Epithelial cell of proximal tubule (primary cell): ENCODE data around the gene FAM50A. TPM values are rescaled to one million over a fixed set of nuclear protein-coding genes. Genes with fewer than 3 reads are reported as not detected.

Experiments used
- DNase-seq: peaks from one replicate; pipeline ENCODE4 v3.0.0-alpha.2; 2011; ENCODE audit warnings: low read depth
- H3K4me3 ChIP-seq: 2 replicates; pipeline ENCODE4 v1.5.1; 2011; ENCODE audit warnings: low read depth, mild to moderate bottlenecking, low read length
- total RNA-seq: library from RNA; depleted of rRNA; stranded (reverse); fragments of >200 nt; gene quantifications from 2 replicates; pipeline ENCODE4 v1.2.3, GENCODE V29; 2015
- TF ChIP-seq, protein P1 (sequence below): conservative IDR thresholded peaks from 2 replicates; pipeline ENCODE4 v1.5.1; 2012; ENCODE audit warnings: low read depth, mild to moderate bottlenecking, low read length

Gene FAM50A
- total RNA-seq, 1 donor from 2014 or later: 74.1 TPM

DNA sequence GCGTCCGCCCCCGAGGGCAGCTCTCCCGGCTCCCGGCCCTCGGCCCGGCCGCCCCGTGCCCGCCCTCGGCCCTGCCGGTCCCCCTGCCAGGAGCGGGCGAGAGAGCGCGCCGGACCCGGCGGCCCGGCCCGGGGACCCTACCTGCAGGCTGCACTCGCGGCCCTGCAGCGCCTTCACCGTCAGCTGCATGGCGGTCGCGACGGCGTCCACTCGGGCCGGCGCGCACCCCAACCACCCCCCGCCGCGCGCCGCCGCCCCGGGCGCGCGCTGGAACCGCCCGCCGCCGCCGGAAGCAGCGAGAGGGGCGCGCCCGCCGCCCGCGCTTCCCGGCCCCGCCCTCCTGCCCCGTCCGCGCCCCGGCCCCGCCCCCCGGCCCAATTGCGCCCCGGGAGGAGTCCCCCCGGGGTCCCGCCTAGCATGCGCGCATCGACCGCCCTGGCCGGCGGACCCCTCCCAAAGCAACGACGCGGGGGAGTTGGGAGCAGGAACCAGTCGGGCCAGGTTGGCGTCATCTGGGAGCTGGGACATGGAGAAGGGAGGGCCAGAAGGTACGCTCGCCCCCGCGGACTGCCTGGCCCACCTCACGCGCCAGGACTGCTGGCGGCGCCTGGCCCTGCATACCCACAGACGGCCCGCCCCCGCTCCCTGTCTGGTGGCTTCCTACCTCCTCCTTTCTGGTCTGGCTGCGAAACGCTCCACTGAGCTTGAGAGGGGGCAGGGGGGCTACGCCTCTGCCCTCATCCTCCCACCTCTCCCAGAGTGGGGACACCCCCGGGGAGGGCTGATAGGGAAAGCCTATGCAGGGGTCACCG is 42.7 kb downstream of the FAM50A start, which contains the start of gene UBL4A:
Gene UBL4A, minus strand, starts transcription at position 220 of the 812 bp plus-strand sequence. Its CDS starts 31 bp downstream, at position 189.
- DNase-seq: no peak
- H3K4me3 ChIP-seq: peak within 1 kb of the TSS; percentile 64
- TF ChIP-seq, protein P1, sequence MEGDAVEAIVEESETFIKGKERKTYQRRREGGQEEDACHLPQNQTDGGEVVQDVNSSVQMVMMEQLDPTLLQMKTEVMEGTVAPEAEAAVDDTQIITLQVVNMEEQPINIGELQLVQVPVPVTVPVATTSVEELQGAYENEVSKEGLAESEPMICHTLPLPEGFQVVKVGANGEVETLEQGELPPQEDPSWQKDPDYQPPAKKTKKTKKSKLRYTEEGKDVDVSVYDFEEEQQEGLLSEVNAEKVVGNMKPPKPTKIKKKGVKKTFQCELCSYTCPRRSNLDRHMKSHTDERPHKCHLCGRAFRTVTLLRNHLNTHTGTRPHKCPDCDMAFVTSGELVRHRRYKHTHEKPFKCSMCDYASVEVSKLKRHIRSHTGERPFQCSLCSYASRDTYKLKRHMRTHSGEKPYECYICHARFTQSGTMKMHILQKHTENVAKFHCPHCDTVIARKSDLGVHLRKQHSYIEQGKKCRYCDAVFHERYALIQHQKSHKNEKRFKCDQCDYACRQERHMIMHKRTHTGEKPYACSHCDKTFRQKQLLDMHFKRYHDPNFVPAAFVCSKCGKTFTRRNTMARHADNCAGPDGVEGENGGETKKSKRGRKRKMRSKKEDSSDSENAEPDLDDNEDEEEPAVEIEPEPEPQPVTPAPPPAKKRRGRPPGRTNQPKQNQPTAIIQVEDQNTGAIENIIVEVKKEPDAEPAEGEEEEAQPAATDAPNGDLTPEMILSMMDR: no peak

DNA sequence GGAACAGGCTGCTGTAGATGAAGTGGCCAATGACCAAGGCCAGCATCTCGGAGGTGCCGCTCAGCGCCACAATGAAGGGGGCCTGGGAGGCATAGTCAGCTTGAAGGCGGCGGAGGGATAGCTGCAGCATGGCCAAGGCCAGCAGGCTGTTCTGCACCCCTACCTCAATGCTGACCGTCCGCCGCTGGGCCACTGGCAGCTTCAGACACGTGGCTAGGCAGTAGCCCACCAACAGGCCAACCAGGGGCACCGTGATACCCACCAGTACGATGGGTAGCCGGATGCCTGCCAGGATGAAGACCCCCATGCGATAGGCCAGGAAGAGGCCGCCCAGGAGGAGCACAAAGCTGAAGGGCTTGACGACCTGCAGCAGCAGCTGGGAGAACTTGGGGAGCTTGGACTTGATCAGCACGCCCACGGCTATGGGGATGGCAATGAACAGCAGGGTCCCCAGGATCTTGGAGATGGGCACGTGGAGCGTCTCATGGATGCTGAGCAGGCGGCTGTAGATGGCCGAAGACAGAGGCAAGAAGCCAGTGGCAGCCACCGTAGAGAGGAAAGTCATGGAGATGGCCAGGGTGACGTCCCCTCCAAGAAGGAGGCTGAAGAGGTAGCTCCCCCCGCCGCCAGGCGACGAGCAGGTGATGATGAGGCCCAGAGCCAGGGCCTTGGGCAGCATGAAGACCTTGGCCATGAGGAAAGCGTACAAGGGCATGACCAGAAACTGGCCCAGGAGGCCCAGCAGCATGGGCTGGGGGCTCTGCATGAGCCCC is 43.8 kb downstream of the FAM50A start:
- TF ChIP-seq, protein P1: no peak
- no peak for DNase-seq

DNA sequence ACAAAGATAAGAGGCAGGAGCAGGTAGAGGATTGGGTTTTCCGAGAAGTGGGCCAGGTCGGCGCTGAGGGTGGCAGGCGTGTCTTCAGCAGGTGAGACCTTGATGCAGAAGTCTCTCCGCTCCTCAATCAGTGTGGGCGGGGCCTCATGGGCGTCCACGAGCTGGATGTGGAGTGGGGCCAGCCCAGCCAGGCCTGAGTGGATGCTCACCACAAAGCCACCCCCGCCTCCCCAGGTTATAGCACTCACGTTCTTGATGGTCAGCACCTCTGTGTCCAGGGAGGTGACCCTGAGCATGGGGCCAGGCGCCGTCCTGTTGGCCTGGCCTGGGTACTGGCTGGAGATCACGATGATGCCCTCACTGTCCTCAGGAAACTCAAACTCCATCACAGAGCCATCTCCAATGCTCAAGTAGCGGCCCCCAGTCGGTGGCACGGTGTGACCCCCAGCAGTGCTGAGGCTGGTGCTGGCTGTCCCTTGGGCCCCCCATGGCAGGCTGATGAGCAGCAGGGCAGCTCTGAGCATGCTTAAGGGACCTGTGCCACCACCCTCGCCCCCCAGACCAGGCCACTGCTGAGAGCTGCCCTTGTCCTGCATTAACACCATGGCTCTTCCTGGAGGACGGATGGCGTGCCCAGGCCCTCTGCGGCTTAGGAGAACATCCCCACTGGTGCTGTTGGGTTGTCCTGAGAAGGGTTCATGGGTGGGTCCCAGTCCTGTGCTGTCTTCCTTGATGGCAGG is 44.6 kb downstream of the FAM50A start:
- TF ChIP-seq, protein P1: no peak
- DNase-seq: no peak
- no peak overlapping the region for H3K4me3 ChIP-seq

More for the DNA sequence above, 43.8 kb downstream of the FAM50A start:
- no peak overlapping the region for H3K4me3 ChIP-seq

DNA sequence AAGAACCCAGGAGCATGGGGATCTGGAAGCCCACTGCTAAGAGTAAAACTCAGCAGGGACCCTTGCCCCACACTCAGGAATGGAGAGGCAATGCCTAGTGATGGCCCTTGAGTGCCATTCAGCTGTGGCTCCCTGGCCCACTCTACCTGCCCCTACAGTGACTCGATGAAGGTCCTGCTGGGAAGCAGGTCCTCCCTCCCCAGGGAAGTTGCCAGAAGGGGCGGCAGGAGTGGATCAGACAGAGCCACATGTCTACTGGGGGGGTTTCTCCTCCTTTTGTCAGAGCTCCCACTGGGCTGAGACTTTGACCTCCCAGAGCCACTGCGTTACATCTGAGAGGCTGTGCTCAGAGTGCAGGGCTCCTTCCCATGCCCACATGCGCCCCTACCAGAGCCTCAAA is 45.2 kb downstream of the FAM50A start:
- TF ChIP-seq, protein P1: no peak
- peak overlapping the region; percentile 59 for H3K4me3 ChIP-seq
- no peak for DNase-seq

DNA sequence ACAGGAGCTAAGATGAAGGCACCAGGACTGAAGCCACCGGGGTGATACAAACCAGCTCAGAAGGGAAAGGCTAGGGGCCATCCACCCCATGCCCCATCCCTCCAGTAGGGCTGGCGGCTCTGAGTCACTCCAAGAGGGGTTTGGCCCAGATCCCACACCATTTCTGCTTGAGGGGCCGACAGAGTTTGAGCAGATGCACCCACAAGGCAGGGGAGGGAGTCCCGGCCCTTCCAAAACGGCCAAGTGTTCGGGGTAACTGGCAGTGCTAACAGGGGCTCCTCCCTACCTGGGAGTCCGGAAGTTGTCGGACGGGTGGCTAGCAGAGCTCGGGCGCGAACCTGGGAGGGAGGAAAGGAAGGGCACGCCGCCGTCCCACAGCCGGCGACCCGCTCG is 46.1 kb downstream of the FAM50A start:
- TF ChIP-seq, protein P1: no peak
- no peak for DNase-seq
- peak overlapping the region; percentile 59 for H3K4me3 ChIP-seq

DNA sequence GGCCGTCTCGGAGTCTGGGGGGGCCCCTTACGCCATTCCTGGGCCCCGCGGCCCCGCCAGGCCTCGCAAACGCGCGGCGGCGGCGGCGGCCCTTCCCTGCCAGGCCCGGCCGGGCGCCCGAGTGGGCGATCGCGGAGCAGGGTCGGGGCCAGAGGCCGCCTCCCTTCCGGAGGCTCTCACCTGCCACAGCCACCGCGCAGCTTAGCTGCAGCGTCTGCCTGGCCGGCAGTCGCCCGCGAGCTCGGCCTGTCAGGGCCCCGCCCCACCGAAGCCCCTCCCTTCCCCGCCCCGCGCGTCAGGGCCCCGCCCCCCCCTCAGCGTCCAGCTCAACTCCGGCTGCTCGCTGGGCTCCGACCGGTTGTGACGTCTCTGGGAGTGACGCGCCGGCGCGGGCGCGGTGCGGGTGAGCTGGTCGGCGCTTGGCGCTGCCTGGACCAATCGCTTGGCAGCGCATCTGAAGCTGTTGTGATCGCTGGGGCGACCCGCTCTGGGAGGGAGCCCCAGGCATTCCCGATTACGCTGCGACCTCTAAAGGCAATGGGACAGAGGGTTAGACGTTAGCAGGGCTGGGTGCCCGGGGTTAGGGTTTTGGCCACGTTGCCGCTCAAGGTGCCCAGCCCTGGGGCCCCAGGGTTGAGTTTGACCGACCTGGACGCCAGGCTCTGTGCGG is 46.6 kb downstream of the FAM50A start, which contains the start of gene SLC10A3:
Gene SLC10A3, minus strand, starts transcription at position 216 of the 670 bp plus-strand sequence. CDS start 1,689 bp downstream, outside the sequence.
- peak within 1 kb of the TSS; percentile 69 for H3K4me3 ChIP-seq

More for the DNA sequence above, 46.6 kb downstream of the FAM50A start, which contains the start of gene SLC10A3:
- DNase-seq: peak; percentile 26
- TF ChIP-seq, protein P1: no peak
